GM19238 (cell line): ENCODE data around the gene SSH2.
"Not testable (repeated sequence)": the region's sequence is repeated elsewhere in the genome, so short reads cannot be mapped to it uniquely, and the experiment has no call there.

Experiments
- DNase-seq: peaks from one replicate; pipeline ENCODE4 v3.0.0; 2011; ENCODE audit warnings: low spot score; ENCODE audit not compliant: insufficient read length

Gene SSH2

GRCh38 chr17:29711588-29712385 lies 218.2 kb downstream of the SSH2 start:
- DNase-seq, result no peak

GRCh38 chr17:29710891-29711418 lies 219.1 kb downstream of the SSH2 start:
- no peak for DNase-seq

GRCh38 chr17:29710520-29710884 lies 219.5 kb downstream of the SSH2 start:
- DNase-seq, result no peak

- DNase-seq, result no peak
Observed at GRCh38 chr17:29709866-29710519, 220.0 kb downstream of the SSH2 start.

GRCh38 chr17:29707212-29707571 lies 222.8 kb downstream of the SSH2 start:
- no peak for DNase-seq

GRCh38 chr17:29706045-29706431 lies 224.0 kb downstream of the SSH2 start:
- DNase-seq, result no peak

GRCh38 chr17:29705386-29705785 lies 224.6 kb downstream of the SSH2 start:
- no peak for DNase-seq

GRCh38 chr17:29699283-29699682 lies 230.7 kb downstream of the SSH2 start:
- no peak for DNase-seq

GRCh38 chr17:29698837-29699236 lies 231.2 kb downstream of the SSH2 start:
- no peak for DNase-seq

- DNase-seq, result no peak
Observed at GRCh38 chr17:29698019-29698777, 231.8 kb downstream of the SSH2 start.

GRCh38 chr17:29697371-29697770 lies 232.7 kb downstream of the SSH2 start:
- DNase-seq, result no peak

- DNase-seq, result no peak
Observed at GRCh38 chr17:29694918-29695563, 235.0 kb downstream of the SSH2 start.

- DNase-seq, result no peak
Observed at GRCh38 chr17:29693751-29694150, 236.3 kb downstream of the SSH2 start.

GRCh38 chr17:29687596-29687995 lies 242.4 kb downstream of the SSH2 start:
- no peak for DNase-seq

- DNase-seq, result no peak
Observed at GRCh38 chr17:29686993-29687590, 242.9 kb downstream of the SSH2 start.

- no peak for DNase-seq
Observed at GRCh38 chr17:29683481-29683880, 246.5 kb downstream of the SSH2 start.

- DNase-seq, result no peak
Observed at GRCh38 chr17:29682987-29683386, 247.0 kb downstream of the SSH2 start.

- DNase-seq, result no peak
Observed at GRCh38 chr17:29682054-29682453, 248.0 kb downstream of the SSH2 start.

- DNase-seq, result no peak
Observed at GRCh38 chr17:29677824-29678223, 252.2 kb downstream of the SSH2 start.

- no peak for DNase-seq
Observed at GRCh38 chr17:29677221-29677791, 252.7 kb downstream of the SSH2 start.

GRCh38 chr17:29675961-29676360 lies 254.1 kb downstream of the SSH2 start:
- DNase-seq, result not testable (repeated sequence)
